ENCODE results near the gene PTGIS. TPM values are rescaled to one million over a fixed set of nuclear protein-coding genes. Genes with fewer than 3 reads are reported as not detected.
A peak's percentile ranks its signal among the peaks of the same experiment; 100 is the strongest.

Gene PTGIS
- total RNA-seq, 1 donor from 2014 or later, result 26.9 TPM

DNA sequence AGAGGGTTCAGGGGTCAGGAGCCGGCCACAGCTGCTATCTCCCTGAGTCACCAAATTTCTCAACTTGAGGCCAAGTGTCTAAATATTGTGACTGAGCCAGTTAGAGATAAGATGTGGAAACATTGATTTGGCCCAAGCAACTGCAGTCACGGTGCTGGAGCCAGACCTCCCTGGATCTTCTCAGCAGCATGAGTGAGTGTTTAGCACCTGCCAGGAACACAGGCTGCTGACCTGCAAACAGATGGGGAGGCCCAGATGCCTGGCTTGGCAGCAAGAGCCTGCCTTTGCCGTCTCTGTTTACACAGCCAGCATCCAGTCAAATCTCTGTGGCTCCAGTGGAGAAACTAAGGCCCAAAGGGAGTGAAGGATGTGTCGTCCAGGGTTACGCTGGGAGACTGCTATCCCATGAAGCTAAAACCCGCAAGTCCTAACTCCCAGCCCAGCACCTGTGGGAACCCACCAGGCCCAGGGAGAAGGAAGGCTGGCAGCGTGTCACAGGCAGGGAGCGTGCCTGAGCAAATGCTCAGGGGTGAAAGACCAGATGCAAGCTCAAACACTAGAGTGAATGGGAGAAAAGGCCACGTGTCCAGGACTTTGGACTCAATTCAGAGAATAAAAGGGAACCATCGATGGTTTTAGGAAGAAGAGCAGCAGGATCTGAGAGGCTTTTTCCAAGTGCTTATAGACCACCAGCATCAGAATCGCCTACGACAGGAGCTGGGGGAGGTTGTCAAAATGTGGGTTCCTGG, 15.9 kb upstream of the PTGIS start:
- intact Hi-C loops (cut with DNase I), result no loop called here
- peak; percentile 89 for ATAC-seq (ENCODE audit: poor library complexity)
- peak; percentile 85 for DNase-seq

GRCh38 chr20:49583343-49583668, 15.4 kb upstream of the PTGIS start:
- intact Hi-C loops (cut with DNase I), result no loop called here
- no peak for ATAC-seq (ENCODE audit: poor library complexity)
- no peak for DNase-seq

- DNase-seq (no peak), ATAC-seq (ENCODE audit: poor library complexity) (no peak)
- intact Hi-C loops (cut with DNase I), result no loop called here
These were observed 14.7 kb upstream of the PTGIS start for GRCh38 chr20:49582413-49583334.

- intact Hi-C loops (cut with DNase I), result no loop called here
- DNase-seq, result no peak
- ATAC-seq (ENCODE audit: poor library complexity), result no peak
These were observed 13.5 kb upstream of the PTGIS start for GRCh38 chr20:49581482-49581881.

DNA sequence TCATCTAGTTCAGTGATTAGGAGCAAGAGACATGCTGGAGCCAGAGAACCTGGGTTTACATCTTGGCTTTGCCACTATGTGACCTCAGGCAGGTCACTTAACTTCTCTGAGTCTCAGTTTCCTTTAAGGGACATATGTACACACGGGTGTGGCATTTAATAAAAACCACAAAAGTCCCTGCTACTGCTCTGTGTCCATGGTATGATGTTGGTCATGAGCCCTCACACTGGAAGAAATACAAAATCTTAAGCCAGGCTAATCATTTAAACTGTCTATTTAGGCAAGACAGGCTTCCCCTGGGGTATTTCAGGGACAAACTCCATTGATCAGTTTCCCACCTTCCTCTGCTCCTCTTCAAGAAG, 12.9 kb upstream of the PTGIS start:
- intact Hi-C loops (cut with DNase I), result no loop called here
- ATAC-seq (ENCODE audit: poor library complexity) (no peak), DNase-seq (no peak)

- DNase-seq, result peak; percentile 66
- intact Hi-C loops (cut with DNase I), result no loop called here
- peak; percentile 14 for ATAC-seq (ENCODE audit: poor library complexity)
These were observed 12.2 kb upstream of the PTGIS start for GRCh38 chr20:49579874-49580812.

DNA sequence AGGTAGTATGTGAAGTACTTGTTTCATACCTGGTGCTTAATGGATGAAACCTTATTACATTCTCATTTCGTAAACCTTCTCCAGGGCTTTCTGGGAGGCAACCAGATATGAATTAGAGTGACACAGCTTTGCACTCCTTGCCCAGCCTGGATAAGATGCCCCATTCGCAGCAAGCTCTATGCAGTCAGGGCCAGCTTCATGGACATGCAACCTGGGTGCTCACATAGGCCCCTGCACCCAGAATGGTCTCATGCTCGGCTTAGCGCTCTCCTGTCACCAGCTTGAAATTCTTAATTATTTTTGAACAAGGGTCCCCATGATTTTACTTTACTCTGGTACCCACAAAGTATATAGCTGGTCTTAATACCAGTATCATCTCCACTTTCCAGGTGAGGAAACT, 11.3 kb upstream of the PTGIS start:
- DNase-seq (no peak), ATAC-seq (ENCODE audit: poor library complexity) (no peak)
- intact Hi-C loops (cut with DNase I), result no loop called here

- intact Hi-C loops (cut with DNase I), result no loop called here
- no peak for ATAC-seq (ENCODE audit: poor library complexity)
- no peak for DNase-seq
These were observed 10.5 kb upstream of the PTGIS start for GRCh38 chr20:49578436-49578835.

- intact Hi-C loops (cut with DNase I), result no loop called here
- DNase-seq, result no peak
- peak; percentile 60 for ATAC-seq (ENCODE audit: poor library complexity)
These were observed 7.7 kb upstream of the PTGIS start for GRCh38 chr20:49575551-49576060.

DNA sequence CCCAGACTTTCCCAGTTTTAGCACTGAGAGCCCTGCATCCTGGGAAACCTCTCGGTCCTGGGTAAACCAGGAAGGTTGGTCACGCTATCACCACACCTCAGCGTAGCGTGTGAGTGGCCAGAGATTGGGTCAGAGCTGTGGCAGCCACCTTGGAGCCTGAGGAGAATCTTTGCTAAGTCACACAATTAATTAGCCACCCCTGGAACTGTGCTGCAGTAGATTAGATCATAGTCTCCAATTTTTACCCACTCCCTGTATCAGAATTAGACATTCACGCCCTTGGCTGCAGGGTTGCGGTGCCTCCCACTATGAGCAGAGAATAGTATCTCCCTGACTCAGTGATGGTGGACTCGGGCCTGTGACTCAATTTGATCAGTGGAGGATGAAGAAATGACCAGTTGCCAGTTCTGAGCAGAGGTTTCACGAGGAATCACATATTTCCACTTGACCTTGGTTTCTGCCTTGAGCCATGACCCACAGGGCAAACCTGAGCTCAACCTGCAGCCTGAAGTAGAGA, 6.0 kb upstream of the PTGIS start:
- DNase-seq, result no peak
- intact Hi-C loops (cut with DNase I), result no loop called here
- no peak for ATAC-seq (ENCODE audit: poor library complexity)

GRCh38 chr20:49572857-49573256, 4.9 kb upstream of the PTGIS start:
- no peak for DNase-seq

DNA sequence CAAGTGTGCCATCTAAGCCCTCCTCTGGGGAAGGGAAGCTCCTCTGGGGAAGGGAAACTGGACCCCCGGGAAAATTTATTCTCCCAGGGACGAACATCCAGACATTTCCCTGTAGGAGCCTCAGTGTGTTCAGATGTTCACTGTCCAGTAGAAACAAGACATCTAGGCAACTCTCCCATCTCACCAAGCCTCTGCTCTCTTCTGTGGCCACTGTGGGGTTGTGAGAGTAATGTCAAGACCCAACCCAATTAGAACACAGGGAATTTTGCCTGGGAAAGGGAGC, 3.6 kb upstream of the PTGIS start:
- ATAC-seq (ENCODE audit: poor library complexity) (no peak), DNase-seq (no peak)
- intact Hi-C loops (cut with DNase I), result no loop called here

More at GRCh38 chr20:49572857-49573256, 4.9 kb upstream of the PTGIS start:
- no peak for ATAC-seq (ENCODE audit: poor library complexity)
- intact Hi-C loops (cut with DNase I), result no loop called here

GRCh38 chr20:49570828-49571552, 3.1 kb upstream of the PTGIS start:
- intact Hi-C loops (cut with DNase I), result no loop called here
- ATAC-seq (ENCODE audit: poor library complexity) (no peak), DNase-seq (no peak)

- no peak for ATAC-seq (ENCODE audit: poor library complexity)
These were observed 2.4 kb upstream of the PTGIS start for GRCh38 chr20:49570161-49570827.

DNA sequence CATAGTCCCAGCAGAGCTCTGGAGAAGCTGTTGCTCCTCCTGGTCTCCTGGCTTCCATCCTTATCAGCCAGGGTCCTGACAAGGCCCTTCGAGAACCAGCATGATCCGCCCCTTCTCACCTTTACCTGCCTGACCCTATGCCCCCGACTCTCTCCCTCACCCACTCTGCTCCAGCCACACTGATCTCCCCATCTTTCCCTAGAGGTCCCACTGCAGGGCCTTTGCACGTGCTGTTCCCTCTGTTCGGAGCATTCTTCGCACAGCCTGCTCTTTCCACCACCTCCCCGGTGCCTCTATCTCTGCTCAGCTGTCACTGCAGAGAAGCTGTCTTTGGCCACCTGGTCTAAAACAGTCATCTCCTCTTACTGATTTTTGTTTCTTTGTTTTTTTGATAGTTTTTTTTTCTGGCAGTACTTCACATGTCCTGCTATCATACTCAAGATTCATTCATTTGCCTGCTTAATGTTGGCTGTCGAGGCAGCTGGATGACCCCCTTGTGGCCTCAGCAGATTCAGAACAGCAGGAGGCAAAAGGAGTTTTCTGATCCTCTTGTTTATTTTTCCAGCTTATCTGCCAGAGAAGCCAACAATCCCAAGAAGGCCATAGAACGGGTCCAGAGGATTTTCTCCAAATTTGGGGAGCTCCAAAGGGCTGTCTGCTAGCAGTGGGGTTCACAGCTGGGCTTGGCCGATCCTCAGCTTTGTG, 1.6 kb upstream of the PTGIS start:
- peak; percentile 20 for ATAC-seq (ENCODE audit: poor library complexity)
- intact Hi-C loops (cut with DNase I), result no loop called here
- no peak for DNase-seq

More at GRCh38 chr20:49570161-49570827, 2.4 kb upstream of the PTGIS start:
- intact Hi-C loops (cut with DNase I), result no loop called here
- no peak for DNase-seq

- DNase-seq, result no peak
- peak; percentile 27 for ATAC-seq (ENCODE audit: poor library complexity)
- intact Hi-C loops (cut with DNase I), result no loop called here
These were observed 578 bp upstream of the PTGIS start for GRCh38 chr20:49568278-49569151.
